WTC11 (cell line): ENCODE measurements around the gene SYNDIG1.

Experiments
- ZNF232 ChIP-seq: sonication (generic); formaldehyde crosslinking; IDR thresholded peaks from 2 replicates; pipeline ENCODE4 v1.8.0; 2022; ENCODE audit warnings: mild to moderate bottlenecking, missing genetic modification reagents
- TF ChIP-seq, protein P1 (sequence below): fragments of 200-600 bp; IDR thresholded peaks from 2 replicates; pipeline ENCODE4 v1.8.0; 2022; ENCODE audit warnings: antibody characterized with exemption
- TF ChIP-seq, protein P2 (sequence below): sonication (generic); formaldehyde crosslinking; IDR thresholded peaks from 2 replicates; pipeline ENCODE4 v1.8.0; 2022; ENCODE audit warnings: mild to moderate bottlenecking, missing genetic modification reagents
- TF ChIP-seq, protein P3 (sequence below): sonication (generic); formaldehyde crosslinking; IDR thresholded peaks from 2 replicates; pipeline ENCODE4 v1.8.1; 2023; ENCODE audit warnings: mild to moderate bottlenecking, missing genetic modification reagents

DNA sequence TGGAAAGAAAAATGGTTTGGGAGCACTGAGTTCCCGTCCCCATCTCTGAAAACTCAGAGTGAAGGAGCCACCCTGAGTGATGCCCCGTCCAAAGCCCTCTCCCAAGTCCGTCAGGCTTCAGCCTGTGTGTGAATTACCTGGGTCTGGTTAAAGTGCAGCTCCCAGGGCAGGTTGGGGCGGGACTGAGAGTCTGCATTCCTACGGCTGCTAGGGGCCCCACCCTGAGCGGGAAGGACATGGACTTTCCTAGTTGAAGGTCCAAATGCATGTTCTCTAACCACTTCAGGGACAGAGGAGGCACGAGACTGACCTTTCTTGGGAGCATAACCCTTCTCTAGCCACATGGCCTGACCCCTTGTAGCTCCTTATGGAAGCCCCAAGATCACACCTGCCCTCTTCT lies 97.2 kb downstream of the SYNDIG1 start:
- TF ChIP-seq, protein P1, sequence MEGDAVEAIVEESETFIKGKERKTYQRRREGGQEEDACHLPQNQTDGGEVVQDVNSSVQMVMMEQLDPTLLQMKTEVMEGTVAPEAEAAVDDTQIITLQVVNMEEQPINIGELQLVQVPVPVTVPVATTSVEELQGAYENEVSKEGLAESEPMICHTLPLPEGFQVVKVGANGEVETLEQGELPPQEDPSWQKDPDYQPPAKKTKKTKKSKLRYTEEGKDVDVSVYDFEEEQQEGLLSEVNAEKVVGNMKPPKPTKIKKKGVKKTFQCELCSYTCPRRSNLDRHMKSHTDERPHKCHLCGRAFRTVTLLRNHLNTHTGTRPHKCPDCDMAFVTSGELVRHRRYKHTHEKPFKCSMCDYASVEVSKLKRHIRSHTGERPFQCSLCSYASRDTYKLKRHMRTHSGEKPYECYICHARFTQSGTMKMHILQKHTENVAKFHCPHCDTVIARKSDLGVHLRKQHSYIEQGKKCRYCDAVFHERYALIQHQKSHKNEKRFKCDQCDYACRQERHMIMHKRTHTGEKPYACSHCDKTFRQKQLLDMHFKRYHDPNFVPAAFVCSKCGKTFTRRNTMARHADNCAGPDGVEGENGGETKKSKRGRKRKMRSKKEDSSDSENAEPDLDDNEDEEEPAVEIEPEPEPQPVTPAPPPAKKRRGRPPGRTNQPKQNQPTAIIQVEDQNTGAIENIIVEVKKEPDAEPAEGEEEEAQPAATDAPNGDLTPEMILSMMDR, result no peak
- TF ChIP-seq, protein P2, sequence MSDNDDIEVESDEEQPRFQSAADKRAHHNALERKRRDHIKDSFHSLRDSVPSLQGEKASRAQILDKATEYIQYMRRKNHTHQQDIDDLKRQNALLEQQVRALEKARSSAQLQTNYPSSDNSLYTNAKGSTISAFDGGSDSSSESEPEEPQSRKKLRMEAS (CRISPR knock-in tag), result no peak
- no peak for TF ChIP-seq ZNF232
- TF ChIP-seq, protein P3, sequence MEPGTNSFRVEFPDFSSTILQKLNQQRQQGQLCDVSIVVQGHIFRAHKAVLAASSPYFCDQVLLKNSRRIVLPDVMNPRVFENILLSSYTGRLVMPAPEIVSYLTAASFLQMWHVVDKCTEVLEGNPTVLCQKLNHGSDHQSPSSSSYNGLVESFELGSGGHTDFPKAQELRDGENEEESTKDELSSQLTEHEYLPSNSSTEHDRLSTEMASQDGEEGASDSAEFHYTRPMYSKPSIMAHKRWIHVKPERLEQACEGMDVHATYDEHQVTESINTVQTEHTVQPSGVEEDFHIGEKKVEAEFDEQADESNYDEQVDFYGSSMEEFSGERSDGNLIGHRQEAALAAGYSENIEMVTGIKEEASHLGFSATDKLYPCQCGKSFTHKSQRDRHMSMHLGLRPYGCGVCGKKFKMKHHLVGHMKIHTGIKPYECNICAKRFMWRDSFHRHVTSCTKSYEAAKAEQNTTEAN, result no peak
